ENCODE data around the gene TAPT1. TPM values are rescaled to one million over a fixed set of nuclear protein-coding genes. Genes with fewer than 3 reads are reported as not detected.

TAPT1 gene
- total and polyA plus RNA-seq, 2 donors (not counting 1 experiment from before 2014, with no cell fraction given), result 58.4 to 76.0 TPM

DNA sequence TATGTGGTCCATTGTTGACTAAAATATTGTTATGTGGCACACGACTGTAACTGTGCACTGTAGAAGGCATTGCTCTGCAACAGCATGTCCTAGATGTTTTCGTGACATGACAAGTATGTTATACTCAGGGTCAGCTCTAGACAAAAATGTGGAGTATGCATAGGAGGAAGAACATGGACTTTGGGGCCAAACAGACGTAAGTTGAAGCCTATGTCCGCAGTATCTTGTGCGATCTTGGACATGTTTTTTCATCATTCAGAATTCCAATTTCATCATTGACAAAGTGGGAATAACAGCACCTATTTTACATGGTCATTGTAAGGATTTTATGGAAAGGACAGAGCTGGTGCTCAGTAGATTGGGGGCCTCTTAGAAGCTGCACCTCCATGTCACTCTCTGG is 114.7 kb downstream of the TAPT1 start:
- 100% methylated on average over 2 of the region's 5 CpGs for WGBS (ENCODE audit: insufficient coverage)
- TF ChIP-seq, protein P1, sequence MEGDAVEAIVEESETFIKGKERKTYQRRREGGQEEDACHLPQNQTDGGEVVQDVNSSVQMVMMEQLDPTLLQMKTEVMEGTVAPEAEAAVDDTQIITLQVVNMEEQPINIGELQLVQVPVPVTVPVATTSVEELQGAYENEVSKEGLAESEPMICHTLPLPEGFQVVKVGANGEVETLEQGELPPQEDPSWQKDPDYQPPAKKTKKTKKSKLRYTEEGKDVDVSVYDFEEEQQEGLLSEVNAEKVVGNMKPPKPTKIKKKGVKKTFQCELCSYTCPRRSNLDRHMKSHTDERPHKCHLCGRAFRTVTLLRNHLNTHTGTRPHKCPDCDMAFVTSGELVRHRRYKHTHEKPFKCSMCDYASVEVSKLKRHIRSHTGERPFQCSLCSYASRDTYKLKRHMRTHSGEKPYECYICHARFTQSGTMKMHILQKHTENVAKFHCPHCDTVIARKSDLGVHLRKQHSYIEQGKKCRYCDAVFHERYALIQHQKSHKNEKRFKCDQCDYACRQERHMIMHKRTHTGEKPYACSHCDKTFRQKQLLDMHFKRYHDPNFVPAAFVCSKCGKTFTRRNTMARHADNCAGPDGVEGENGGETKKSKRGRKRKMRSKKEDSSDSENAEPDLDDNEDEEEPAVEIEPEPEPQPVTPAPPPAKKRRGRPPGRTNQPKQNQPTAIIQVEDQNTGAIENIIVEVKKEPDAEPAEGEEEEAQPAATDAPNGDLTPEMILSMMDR (IDR thresholded peaks at IDR 0.05), result no peak
- Mint-ChIP-seq H3K27ac (no peak overlapping the region), H3K4me3 (no peak overlapping the region), H3K4me1 (no peaks in the 10 kb centered on the region), H3K9me3 (ENCODE audit: insufficient read depth) (no peaks in the 10 kb centered on the region), H3K27me3 (peaks cover 32% of the 10 kb centered on the region)
- H3K27me3 ChIP-seq (replicated peaks in 1 of 4; ENCODE audit: control extremely low read depth in 1 of 4, control insufficient read depth in 3 of 4, insufficient read depth in 4 of 4, low read length in 3 of 4), result no peaks in the 10 kb centered on the region
- no peaks in the 10 kb centered on the region for H4K20me1 ChIP-seq (ENCODE audit: control insufficient read depth, insufficient read depth, low read length, poor library complexity, severe bottlenecking)
- DNase-seq (no peak), ATAC-seq (ENCODE audit: low read depth) (no peak)
- no peaks in the 10 kb centered on the region for H3K4me1 ChIP-seq (ENCODE audit: control insufficient read depth in 2 of 2, insufficient read depth in 2 of 2, low read length in 2 of 2)
- H3K9ac ChIP-seq (ENCODE audit: low read length), result no peak overlapping the region
- ChIA-PET CTCF (interaction anchor here (1.0 kb wide), 1 partner anchor 9 kb away, joined by 3 read pairs; no protein-coding TSS in a partner anchor), POLR2A (no interaction called here)
- H3K4me2 ChIP-seq (replicated peaks; ENCODE audit: low read depth, low read length, poor library complexity, severe bottlenecking), result no peak overlapping the region
- no peaks in the 10 kb centered on the region for H3K9me3 ChIP-seq (ENCODE audit: control extremely low read depth in 1 of 3, control insufficient read depth in 2 of 3, insufficient read depth in 1 of 3, low read length in 2 of 3)
- no peak overlapping the region for H3K4me3 ChIP-seq (ENCODE audit: control extremely low read depth in 1 of 5, extremely low read depth in 1 of 5, insufficient read depth in 1 of 5, low read depth in 2 of 5, low read length in 4 of 5)
- intact Hi-C loops (cut with micrococcal nuclease), result no loop called here
- H2AFZ ChIP-seq (ENCODE audit: insufficient read depth, low read depth, low read length, poor library complexity, severe bottlenecking), result no peak overlapping the region
- no peak overlapping the region for H3K27ac ChIP-seq (ENCODE audit: low read length in 2 of 2)
- H3K79me2 ChIP-seq (ENCODE audit: control insufficient read depth, insufficient read depth, low read length), result no peaks in the 10 kb centered on the region
- H3K36me3 ChIP-seq (replicated peaks in 1 of 2; ENCODE audit: control extremely low read depth in 1 of 2, control insufficient read depth in 1 of 2, extremely low read depth in 1 of 2, insufficient read depth in 2 of 2, low read length in 1 of 2), result no peaks in the 10 kb centered on the region

DNA sequence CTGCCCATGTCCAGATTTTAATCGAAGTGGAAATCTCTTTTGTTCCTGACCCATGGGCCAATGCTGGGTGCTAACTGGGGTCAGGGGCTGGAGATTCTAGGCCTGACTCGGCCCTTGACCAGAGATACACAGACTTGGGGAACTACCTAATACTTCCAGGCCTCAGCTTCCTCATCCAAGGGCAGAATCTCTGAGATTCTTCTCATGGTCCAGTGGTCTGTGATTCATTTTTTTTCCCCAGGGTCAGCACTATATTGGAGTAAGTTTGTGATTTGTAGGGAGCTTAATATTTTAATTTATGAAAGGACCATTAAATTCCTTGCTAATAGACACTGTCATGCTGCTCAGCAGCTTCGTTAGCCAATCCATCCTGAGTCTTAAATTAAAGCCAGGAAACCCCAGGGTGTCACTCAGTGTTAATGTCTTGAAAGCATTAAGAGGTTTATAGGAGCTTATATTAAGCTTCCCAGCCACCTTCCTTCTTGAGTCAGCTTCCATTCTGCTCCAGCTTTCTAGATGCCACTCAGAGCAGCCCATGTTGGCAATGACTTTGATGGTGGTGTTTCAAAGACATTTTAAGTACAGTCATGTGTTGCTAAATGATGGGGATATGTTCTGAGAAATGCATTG is 115.5 kb downstream of the TAPT1 start:
- Histone ChIP-seq H3K4me2 (replicated peaks; ENCODE audit: low read depth, low read length, poor library complexity, severe bottlenecking) (no peak overlapping the region), H3K9ac (ENCODE audit: low read length) (no peak overlapping the region), H3K4me3 (ENCODE audit: control extremely low read depth in 1 of 5, extremely low read depth in 1 of 5, insufficient read depth in 1 of 5, low read depth in 2 of 5, low read length in 4 of 5) (no peak overlapping the region), H3K79me2 (ENCODE audit: control insufficient read depth, insufficient read depth, low read length) (no peaks in the 10 kb centered on the region), H2AFZ (ENCODE audit: insufficient read depth, low read depth, low read length, poor library complexity, severe bottlenecking) (no peak overlapping the region), H3K27me3 (replicated peaks in 1 of 4; ENCODE audit: control extremely low read depth in 1 of 4, control insufficient read depth in 3 of 4, insufficient read depth in 4 of 4, low read length in 3 of 4) (no peaks in the 10 kb centered on the region), H3K27ac (ENCODE audit: low read length in 2 of 2) (no peak overlapping the region), H3K4me1 (ENCODE audit: control insufficient read depth in 2 of 2, insufficient read depth in 2 of 2, low read length in 2 of 2) (no peaks in the 10 kb centered on the region), H3K36me3 (replicated peaks in 1 of 2; ENCODE audit: control extremely low read depth in 1 of 2, control insufficient read depth in 1 of 2, extremely low read depth in 1 of 2, insufficient read depth in 2 of 2, low read length in 1 of 2) (no peaks in the 10 kb centered on the region), H4K20me1 (ENCODE audit: control insufficient read depth, insufficient read depth, low read length, poor library complexity, severe bottlenecking) (no peaks in the 10 kb centered on the region), H3K9me3 (ENCODE audit: control extremely low read depth in 1 of 3, control insufficient read depth in 2 of 3, insufficient read depth in 1 of 3, low read length in 2 of 3) (no peaks in the 10 kb centered on the region)
- no peaks in the 10 kb centered on the region for H3K4me1 Mint-ChIP-seq
- 85% methylated on average over 2 of the region's 3 CpGs for WGBS (ENCODE audit: insufficient coverage)
- H3K9me3 Mint-ChIP-seq (ENCODE audit: insufficient read depth), result no peaks in the 10 kb centered on the region
- H3K4me3 Mint-ChIP-seq, result no peak overlapping the region
- CTCF ChIA-PET, result interaction anchor here (1.0 kb wide), 1 partner anchor 10 kb away, joined by 3 read pairs; no protein-coding TSS in a partner anchor
- ATAC-seq (ENCODE audit: low read depth), result no peak
- TF ChIP-seq, protein P1 (IDR thresholded peaks at IDR 0.05), result no peak
- no peak for TF ChIP-seq EZH2 (IDR thresholded peaks at IDR 0.05; ENCODE audit: borderline replicate concordance, insufficient read depth, low read depth, low read length, poor library complexity, severe bottlenecking)
- intact Hi-C loops (cut with micrococcal nuclease), result no loop called here
- no peak overlapping the region for H3K27ac Mint-ChIP-seq
- POLR2A ChIA-PET, result no interaction called here
- DNase-seq, result no peak
- peaks cover 28% of the 10 kb centered on the region for H3K27me3 Mint-ChIP-seq

Small RNA genes lying within 50 kb of the gene (small RNA-seq; reads per million reads assigned to genes)
- gene RPS21P4 (ENCODE audit: insufficient read length, low read depth, low replicate concordance), result not detected

Other genes starting within 250 kb of the TAPT1 start
- not detected in 2 replicates for gene PROM1, start 142.4 kb downstream of the TAPT1 start, total RNA-seq
- 0.04 TPM in 1 of 2 replicates, not detected in the other for gene PROM1, start 142.4 kb downstream of the TAPT1 start, polyA plus RNA-seq

Measured in B cell (primary cell).